Hepatocyte (in vitro differentiated cells): ENCODE data around the gene FRMD6. TPM values are rescaled to one million over a fixed set of nuclear protein-coding genes. Genes with fewer than 3 reads are reported as not detected.
A peak's percentile ranks its signal among the peaks of the same experiment; 100 is the strongest.

Experiments
- DNase-seq: peaks from one replicate; pipeline ENCODE4 v3.0.0-alpha.2; 2016; ENCODE audit warnings: low spot score
- H2AFZ ChIP-seq: fragments of 200-600 bp; sonication (generic); 2 replicates; pipeline ENCODE4 v1.6.0; 2016; ENCODE audit warnings: antibody characterized with exemption, mild to moderate bottlenecking
- H3K27ac ChIP-seq: fragments of 200-600 bp; sonication (generic); 2 replicates; pipeline ENCODE4 v1.5.1; 2016; ENCODE audit warnings: mild to moderate bottlenecking
- H3K27me3 ChIP-seq: fragments of 200-600 bp; sonication (generic); 2 replicates; pipeline ENCODE4 v1.6.1; 2016
- H3K36me3 ChIP-seq: fragments of 200-600 bp; sonication (generic); replicated peaks from 2 replicates; pipeline ENCODE4 v1.5.1; 2016; ENCODE audit warnings: low read depth; ENCODE audit not compliant: insufficient read depth
- H3K4me1 ChIP-seq: fragments of 200-600 bp; sonication (generic); 2 replicates; pipeline ENCODE4 v1.5.1; 2016; ENCODE audit warnings: mild to moderate bottlenecking, moderate library complexity; ENCODE audit not compliant: insufficient read depth
- H3K4me2 ChIP-seq: fragments of 200-600 bp; sonication (generic); 2 replicates; pipeline ENCODE4 v1.6.0; 2016
- H3K4me3 ChIP-seq: fragments of 200-600 bp; sonication (generic); 2 replicates; pipeline ENCODE4 v1.5.1; 2016; ENCODE audit warnings: mild to moderate bottlenecking
- H3K79me2 ChIP-seq: fragments of 200-600 bp; sonication (generic); 2 replicates; pipeline ENCODE4 v1.6.0; 2017; ENCODE audit warnings: mild to moderate bottlenecking
- H3K9me2 ChIP-seq: fragments of 200-600 bp; sonication (generic); replicated peaks from 2 replicates; pipeline ENCODE4 v1.6.0; 2017; ENCODE audit warnings: mild to moderate bottlenecking; ENCODE audit not compliant: insufficient read depth
- H3K9me3 ChIP-seq: fragments of 200-600 bp; sonication (generic); 2 replicates; pipeline ENCODE4 v1.5.1; 2016; ENCODE audit warnings: low read depth, mild to moderate bottlenecking
- H4K20me1 ChIP-seq: fragments of 200-600 bp; sonication (generic); 2 replicates; pipeline ENCODE4 v1.6.0; 2016; ENCODE audit warnings: mild to moderate bottlenecking; ENCODE audit not compliant: insufficient read depth, poor library complexity, severe bottlenecking
- EZH2 ChIP-seq: fragments of 200-600 bp; sonication (generic); IDR thresholded peaks from 2 replicates; pipeline ENCODE4 v1.6.1; 2016; ENCODE audit warnings: antibody characterized with exemption, mild to moderate bottlenecking, borderline replicate concordance
- EZH2phosphoT487 ChIP-seq: fragments of 200-600 bp; sonication (generic); IDR thresholded peaks from one replicate; pipeline ENCODE4 v1.6.1; 2018; ENCODE audit warnings: antibody characterized with exemption, mild to moderate bottlenecking, low read depth, moderate library complexity; ENCODE audit not compliant: unreplicated experiment, severe bottlenecking
- WGBS: methylation state at CpG from one replicate; pipeline ENCODE4 v1.1.6; 2016; ENCODE audit warnings: low lambda C conversion rate; ENCODE audit errors: missing lambda C conversion rate; 5-methylcytosine and 5-hydroxymethylcytosine counted together
- polyA plus RNA-seq: library from polyadenylated mRNA; unstranded; fragments of >200 nt; fragmentation: Nextera tagmentation; extraction: Ambion mirVana; gene quantifications from 2 replicates; pipeline ENCODE4 v1.2.1, GENCODE V29; 2016
- total RNA-seq: library from RNA; depleted of rRNA; stranded (reverse); fragments of >200 nt; gene quantifications from 2 replicates; pipeline ENCODE4 v1.2.3, GENCODE V29; 2014
- TF ChIP-seq, protein P1 (sequence below): fragments of 200-600 bp; sonication (generic); IDR thresholded peaks from 2 replicates; pipeline ENCODE4 v1.5.1; 2016; ENCODE audit warnings: antibody characterized with exemption, mild to moderate bottlenecking; ENCODE audit not compliant: poor library complexity

The FRMD6 gene
- total and polyA plus RNA-seq, 2 experiments from 2014 or later, result 18.9 to 64.4 TPM

DNA sequence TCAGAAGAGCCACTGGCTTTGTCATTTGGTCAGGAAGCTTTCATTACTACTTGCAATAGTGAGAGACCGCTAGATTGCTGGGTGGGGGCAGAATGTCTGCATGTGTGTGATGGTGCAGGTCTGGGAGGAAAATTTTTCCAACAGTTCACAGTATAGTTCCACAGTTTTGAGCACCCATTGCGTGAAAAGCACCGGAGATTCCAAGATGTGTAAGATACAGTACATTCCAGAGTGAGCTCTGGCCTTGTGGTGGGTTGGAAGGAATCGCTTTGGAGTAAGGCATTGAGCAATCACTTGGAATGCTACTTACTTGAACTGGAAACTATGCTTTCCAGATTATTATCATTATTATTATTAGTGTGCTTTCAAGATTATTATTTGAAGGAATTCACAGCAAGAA is 47.6 kb upstream of the FRMD6 start:
- no peak overlapping the region for H2AFZ ChIP-seq
- H3K27ac ChIP-seq, result peak overlapping the region; percentile 68
- H3K36me3 ChIP-seq, result no peaks in the 10 kb centered on the region
- no peaks in the 10 kb centered on the region for H3K9me2 ChIP-seq
- no peak overlapping the region for H3K4me3 ChIP-seq
- no peaks in the 10 kb centered on the region for H4K20me1 ChIP-seq
- no peaks in the 10 kb centered on the region for H3K27me3 ChIP-seq
- H3K9me3 ChIP-seq, result no peaks in the 10 kb centered on the region
- H3K4me2 ChIP-seq, result no peak overlapping the region
- H3K4me1 ChIP-seq, result peaks cover 26% of the 10 kb centered on the region
- WGBS, result 67% methylated on average over 4 of the region's 4 CpGs
- no peaks in the 10 kb centered on the region for H3K79me2 ChIP-seq
- no peak for TF ChIP-seq EZH2
- TF ChIP-seq, protein P1, sequence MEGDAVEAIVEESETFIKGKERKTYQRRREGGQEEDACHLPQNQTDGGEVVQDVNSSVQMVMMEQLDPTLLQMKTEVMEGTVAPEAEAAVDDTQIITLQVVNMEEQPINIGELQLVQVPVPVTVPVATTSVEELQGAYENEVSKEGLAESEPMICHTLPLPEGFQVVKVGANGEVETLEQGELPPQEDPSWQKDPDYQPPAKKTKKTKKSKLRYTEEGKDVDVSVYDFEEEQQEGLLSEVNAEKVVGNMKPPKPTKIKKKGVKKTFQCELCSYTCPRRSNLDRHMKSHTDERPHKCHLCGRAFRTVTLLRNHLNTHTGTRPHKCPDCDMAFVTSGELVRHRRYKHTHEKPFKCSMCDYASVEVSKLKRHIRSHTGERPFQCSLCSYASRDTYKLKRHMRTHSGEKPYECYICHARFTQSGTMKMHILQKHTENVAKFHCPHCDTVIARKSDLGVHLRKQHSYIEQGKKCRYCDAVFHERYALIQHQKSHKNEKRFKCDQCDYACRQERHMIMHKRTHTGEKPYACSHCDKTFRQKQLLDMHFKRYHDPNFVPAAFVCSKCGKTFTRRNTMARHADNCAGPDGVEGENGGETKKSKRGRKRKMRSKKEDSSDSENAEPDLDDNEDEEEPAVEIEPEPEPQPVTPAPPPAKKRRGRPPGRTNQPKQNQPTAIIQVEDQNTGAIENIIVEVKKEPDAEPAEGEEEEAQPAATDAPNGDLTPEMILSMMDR, result no peak
- TF ChIP-seq EZH2phosphoT487, result no peak
- peak; percentile 39 for DNase-seq

GRCh38 chr14:51605575-51605974 is 46.1 kb upstream of the FRMD6 start:
- WGBS, result 81% methylated on average over 2 of the region's 2 CpGs
- H4K20me1 ChIP-seq, result no peaks in the 10 kb centered on the region
- no peak overlapping the region for H3K4me3 ChIP-seq
- no peak for TF ChIP-seq EZH2
- TF ChIP-seq, protein P1, result no peak
- H2AFZ ChIP-seq, result no peak overlapping the region
- H3K4me2 ChIP-seq, result no peak overlapping the region
- H3K79me2 ChIP-seq, result no peaks in the 10 kb centered on the region
- DNase-seq, result no peak
- no peaks in the 10 kb centered on the region for H3K27me3 ChIP-seq
- H3K9me3 ChIP-seq, result no peaks in the 10 kb centered on the region
- H3K36me3 ChIP-seq, result no peaks in the 10 kb centered on the region
- peaks cover 27% of the 10 kb centered on the region for H3K4me1 ChIP-seq
- H3K9me2 ChIP-seq, result no peaks in the 10 kb centered on the region
- H3K27ac ChIP-seq, result no peak overlapping the region

DNA sequence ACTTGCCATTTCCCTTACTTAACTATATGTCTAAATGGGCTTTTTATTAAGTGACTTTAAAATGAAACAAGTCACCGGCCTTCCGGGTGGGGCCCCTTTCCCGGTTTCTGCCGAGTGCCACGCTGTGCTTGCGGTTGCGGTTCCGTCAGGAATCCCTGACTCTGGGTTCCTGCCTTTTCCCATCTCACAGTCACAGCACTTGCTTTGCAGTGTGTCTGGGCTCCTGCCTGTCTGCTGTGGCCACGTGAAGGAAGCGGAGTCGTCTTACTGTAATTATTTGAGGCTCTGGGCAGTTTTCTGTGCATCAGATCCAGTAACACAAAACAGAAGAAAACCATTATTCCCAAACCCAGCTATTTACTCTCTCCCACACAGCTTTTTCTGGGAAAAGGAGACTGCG is 44.0 kb upstream of the FRMD6 start:
- Histone ChIP-seq H2AFZ (peak overlapping the region; percentile 22), H3K9me2 (no peaks in the 10 kb centered on the region), H3K36me3 (no peaks in the 10 kb centered on the region), H3K27me3 (no peaks in the 10 kb centered on the region), H4K20me1 (no peaks in the 10 kb centered on the region), H3K4me2 (peak overlapping the region; percentile 60), H3K4me1 (peaks cover 27% of the 10 kb centered on the region), H3K4me3 (no peak overlapping the region), H3K9me3 (no peaks in the 10 kb centered on the region), H3K27ac (peak overlapping the region; percentile 89), H3K79me2 (no peaks in the 10 kb centered on the region)
- TF ChIP-seq EZH2 (no peak), EZH2phosphoT487 (no peak)
- TF ChIP-seq, protein P1, result no peak
- 45% methylated on average over 12 of the region's 12 CpGs for WGBS
- peak; percentile 58 for DNase-seq
